H9 (cell line): ENCODE measurements around the gene VDR. TPM values are rescaled to one million over a fixed set of nuclear protein-coding genes. Genes with fewer than 3 reads are reported as not detected.

ENCODE experiments used
- DNase-seq: peaks from one replicate; pipeline ENCODE4 v3.0.0-alpha.2; 2017
- H2AFZ ChIP-seq: one replicate; pipeline ENCODE4 v1.6.1; 2013; ENCODE audit warnings: mild to moderate bottlenecking, low read length, control low read depth, moderate library complexity
- H2AK5ac ChIP-seq: 2 replicates; pipeline ENCODE4 v1.6.1; 2013; ENCODE audit warnings: low read length, control low read depth, mixed read lengths; ENCODE audit not compliant: insufficient read length
- H2BK120ac ChIP-seq: one replicate; pipeline ENCODE4 v1.6.1; 2013; ENCODE audit warnings: low read depth, mild to moderate bottlenecking, low read length, control low read depth, inconsistent platforms; ENCODE audit not compliant: poor library complexity, severe bottlenecking
- H2BK12ac ChIP-seq: 2 replicates; pipeline ENCODE4 v1.6.1; 2013; ENCODE audit warnings: low read length, control low read depth, mixed read lengths, low read depth; ENCODE audit not compliant: insufficient read length
- H2BK15ac ChIP-seq: 2 replicates; pipeline ENCODE4 v1.6.1; 2013; ENCODE audit warnings: low read depth, low read length, control low read depth
- H2BK20ac ChIP-seq: one replicate; pipeline ENCODE4 v1.6.1; 2013; ENCODE audit warnings: low read depth, mild to moderate bottlenecking, low read length, control low read depth, inconsistent platforms; ENCODE audit not compliant: poor library complexity, severe bottlenecking
- H2BK5ac ChIP-seq: 2 replicates; pipeline ENCODE4 v1.6.1; 2013; ENCODE audit warnings: low read length, control low read depth, mixed read lengths; ENCODE audit not compliant: insufficient read length
- H3K14ac ChIP-seq: 2 replicates; pipeline ENCODE4 v1.6.1; 2013; ENCODE audit warnings: low read length, control low read depth; ENCODE audit not compliant: insufficient read depth
- H3K18ac ChIP-seq: 2 replicates; pipeline ENCODE4 v1.6.1; 2013; ENCODE audit warnings: low read depth, mild to moderate bottlenecking, mixed read lengths, low read length, control low read depth; ENCODE audit not compliant: insufficient read length
- H3K23ac ChIP-seq: 2 replicates; pipeline ENCODE4 v1.6.1; 2013; ENCODE audit warnings: low read length, control low read depth, mixed read lengths, low read depth; ENCODE audit not compliant: insufficient read length
- H3K23me2 ChIP-seq: 2 replicates; pipeline ENCODE4 v1.6.1; 2013; ENCODE audit warnings: low read depth, mild to moderate bottlenecking, mixed read lengths, low read length, control low read depth; ENCODE audit not compliant: insufficient read length, poor library complexity, severe bottlenecking
- H3K27ac ChIP-seq: 2 replicates; pipeline ENCODE4 v1.5.1; 2013; ENCODE audit warnings: low read length, control low read depth, mixed read lengths, low read depth; ENCODE audit not compliant: insufficient read length
- H3K27me3 ChIP-seq: 2 replicates; pipeline ENCODE4 v1.6.1; 2013; ENCODE audit warnings: low read length, control low read depth, inconsistent platforms; ENCODE audit not compliant: insufficient read depth
- H3K4ac ChIP-seq: 2 replicates; pipeline ENCODE4 v1.6.1; 2013; ENCODE audit warnings: low read depth, mild to moderate bottlenecking, control low read depth, inconsistent platforms, low read length, moderate library complexity
- H3K4me1 ChIP-seq: 2 replicates; pipeline ENCODE4 v1.6.1; 2013; ENCODE audit warnings: low read length, control low read depth, inconsistent platforms; ENCODE audit not compliant: insufficient read depth
- H3K4me2 ChIP-seq: 2 replicates; pipeline ENCODE4 v1.6.1; 2013; ENCODE audit warnings: low read length, control low read depth, mixed read lengths; ENCODE audit not compliant: insufficient read length, insufficient read depth
- H3K56ac ChIP-seq: 2 replicates; pipeline ENCODE4 v1.6.1; 2013; ENCODE audit warnings: low read depth, mild to moderate bottlenecking, mixed read lengths, low read length, control low read depth; ENCODE audit not compliant: insufficient read length
- H3K79me1 ChIP-seq: 2 replicates; pipeline ENCODE4 v1.6.1; 2013; ENCODE audit warnings: low read depth, mild to moderate bottlenecking, moderate library complexity, low read length, control low read depth, inconsistent platforms; ENCODE audit not compliant: insufficient read depth, poor library complexity, severe bottlenecking
- H3K79me2 ChIP-seq: 2 replicates; pipeline ENCODE4 v1.6.1; 2013; ENCODE audit warnings: low read length, control low read depth, inconsistent platforms; ENCODE audit not compliant: insufficient read depth
- H3K9ac ChIP-seq: 2 replicates; pipeline ENCODE4 v1.6.1; 2013; ENCODE audit warnings: low read length, control low read depth, mixed read lengths; ENCODE audit not compliant: insufficient read length; ENCODE audit errors: extremely low read depth
- H3K9me3 ChIP-seq: one replicate; pipeline ENCODE4 v1.6.1; 2013; ENCODE audit warnings: low read depth, low read length, inconsistent platforms; ENCODE audit not compliant: control insufficient read depth
- H3T11ph ChIP-seq: one replicate; pipeline ENCODE4 v1.6.1; 2013; ENCODE audit warnings: mild to moderate bottlenecking, low read length, control low read depth, inconsistent platforms
- H4K20me1 ChIP-seq: one replicate; pipeline ENCODE4 v1.6.1; 2013; ENCODE audit not compliant: control insufficient read depth, insufficient read length, insufficient read depth
- H4K5ac ChIP-seq: 2 replicates; pipeline ENCODE4 v1.6.1; 2013; ENCODE audit warnings: low read depth, mild to moderate bottlenecking, mixed read lengths, low read length, control low read depth; ENCODE audit not compliant: insufficient read length
- H4K8ac ChIP-seq: replicated peaks from 2 replicates; pipeline ENCODE4 v1.6.1; 2013; ENCODE audit warnings: low read length, control low read depth, mixed read lengths, low read depth; ENCODE audit not compliant: insufficient read length
- H4K91ac ChIP-seq: 2 replicates; pipeline ENCODE4 v1.6.1; 2013; ENCODE audit warnings: low read depth, mild to moderate bottlenecking, moderate library complexity, mixed read lengths, low read length, control low read depth; ENCODE audit not compliant: insufficient read length
- H3K27ac Mint-ChIP-seq, 3 experiments: 2 replicates in 2 of 3; 3 replicates in 1 of 3; pipeline ENCODE4 v1.8.0; 2020 to 2021; ENCODE audit warnings: mixed read lengths in 3 of 3, mild to moderate bottlenecking in 1 of 3, moderate library complexity in 1 of 3
- H3K27me3 Mint-ChIP-seq: 2 replicates; pipeline ENCODE4 v1.8.0; 2021; ENCODE audit warnings: low read depth, mild to moderate bottlenecking, moderate library complexity, mixed read lengths
- H3K36me3 Mint-ChIP-seq, 3 experiments: 2 replicates in 2 of 3; 3 replicates in 1 of 3; pipeline ENCODE4 v1.8.0; 2020 to 2021; ENCODE audit warnings: low read depth in 3 of 3, mixed read lengths in 3 of 3; ENCODE audit not compliant: insufficient read depth in 1 of 3
- H3K4me1 Mint-ChIP-seq, 2 experiments: 2 replicates each; pipeline ENCODE4 v1.8.0; 2020; ENCODE audit warnings: mixed read lengths in 2 of 2
- H3K4me3 Mint-ChIP-seq, 2 experiments: 2 replicates in 1 of 2; 3 replicates in 1 of 2; pipeline ENCODE4 v1.8.0; 2020 to 2021; ENCODE audit warnings: mild to moderate bottlenecking in 2 of 2, mixed read lengths in 2 of 2, moderate library complexity in 1 of 2
- H3K9me3 Mint-ChIP-seq, 2 experiments: 2 replicates in 1 of 2; 3 replicates in 1 of 2; pipeline ENCODE4 v1.8.0; 2020; ENCODE audit warnings: mild to moderate bottlenecking in 2 of 2, mixed read lengths in 2 of 2, moderate library complexity in 1 of 2
- CTCF ChIP-seq: fragments of 200-600 bp; sonication (generic); conservative IDR thresholded peaks from 3 replicates; pipeline ENCODE4 v1.8.0; 2021; ENCODE audit warnings: antibody characterized with exemption, mild to moderate bottlenecking
- WGBS: extraction: QIAGEN DNeasy Blood & Tissue Kit; methylation state at CpG from one replicate; pipeline ENCODE4 v1.1.7; 2013; ENCODE audit warnings: missing lambda C conversion rate, low lambda C conversion rate, mixed read lengths; ENCODE audit not compliant: insufficient read length; ENCODE audit errors: extremely low coverage; 5-methylcytosine and 5-hydroxymethylcytosine counted together
- total RNA-seq: library from RNA; stranded (reverse); gene quantifications from 2 replicates; pipeline ENCODE4 v1.2.1, GENCODE V29; 2021

Gene VDR
- total RNA-seq, 1 experiment from 2014 or later = 0.61 TPM

- TF ChIP-seq CTCF = no peak
- no peak overlapping the region for H2BK12ac ChIP-seq
- no peak overlapping the region for H2BK15ac ChIP-seq
- H3K4me3 Mint-ChIP-seq = no peak overlapping the region
- H4K8ac ChIP-seq = no peak overlapping the region
- H3K27me3 Mint-ChIP-seq = peaks cover 18% of the 10 kb centered on the region
- H3K23me2 ChIP-seq = peaks cover 3% of the 10 kb centered on the region
- H3K4ac ChIP-seq = no peak overlapping the region
- no peak overlapping the region for H3K56ac ChIP-seq
- no peaks in the 10 kb centered on the region for H3K9me3 Mint-ChIP-seq
- peaks cover 4% of the 10 kb centered on the region; the same call in 1 of the 2 replicates for H3K4me1 ChIP-seq
- H3K18ac ChIP-seq = no peak overlapping the region
- H2AFZ ChIP-seq = no peak overlapping the region
- H4K91ac ChIP-seq = no peak overlapping the region
- no peak for DNase-seq
- no peak overlapping the region for H3K9ac ChIP-seq
- no peaks in the 10 kb centered on the region for H4K20me1 ChIP-seq
- no peak overlapping the region for H3T11ph ChIP-seq
- no peak overlapping the region for H3K23ac ChIP-seq
- H3K9me3 ChIP-seq = no peaks in the 10 kb centered on the region
- H2BK120ac ChIP-seq = no peak overlapping the region
- H3K36me3 Mint-ChIP-seq = no peaks in the 10 kb centered on the region
- H3K27ac Mint-ChIP-seq = no peak overlapping the region
- no peak overlapping the region for H3K14ac ChIP-seq
- no peak overlapping the region for H3K4me2 ChIP-seq
- no peak overlapping the region for H4K5ac ChIP-seq
- no peaks in the 10 kb centered on the region for H3K79me2 ChIP-seq
- no peaks in the 10 kb centered on the region for H3K79me1 ChIP-seq
- no peak overlapping the region for H3K27ac ChIP-seq
- no peak overlapping the region for H2AK5ac ChIP-seq
- H2BK5ac ChIP-seq = no peak overlapping the region
- no CpG with 5 or more reads among the region's 5 CpGs for WGBS
- no peaks in the 10 kb centered on the region; the same call in 1 of the 2 replicates for H3K27me3 ChIP-seq
- H2BK20ac ChIP-seq = no peak overlapping the region
- H3K4me1 Mint-ChIP-seq = peaks cover 5 to 16% of the 10 kb centered on the region in 2 experiments; a peak in 3 of 4 replicates
These were observed 21.1 kb downstream of the VDR start for GRCh38 chr12:47883663-47884195.
